ENCODE measurements around the gene CA12. TPM values are rescaled to one million over a fixed set of nuclear protein-coding genes. Genes with fewer than 3 reads are reported as not detected.

Gene CA12
- total RNA-seq, 1 donor from 2014 or later, result 0.97 TPM

DNA sequence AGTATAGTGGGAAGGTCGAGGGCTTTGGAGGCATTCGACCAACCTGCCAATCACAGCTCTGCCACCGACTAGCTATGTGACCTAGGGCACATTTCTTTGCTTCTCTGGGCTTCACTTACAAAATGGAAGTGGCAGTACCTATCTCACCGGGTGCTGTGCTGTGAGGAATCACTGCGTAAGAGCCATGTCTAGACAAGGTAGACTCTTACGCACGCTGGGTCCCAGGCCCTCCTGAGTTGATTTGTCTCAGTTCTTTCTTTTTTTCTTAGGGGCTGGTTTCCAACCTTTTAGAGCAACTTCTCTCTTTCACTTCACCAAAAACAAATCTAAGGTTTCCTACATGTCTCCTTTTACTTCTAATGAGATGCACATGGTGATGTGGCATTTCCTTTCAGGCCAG, 18.8 kb downstream of the CA12 start:
- TF ChIP-seq, protein P1, sequence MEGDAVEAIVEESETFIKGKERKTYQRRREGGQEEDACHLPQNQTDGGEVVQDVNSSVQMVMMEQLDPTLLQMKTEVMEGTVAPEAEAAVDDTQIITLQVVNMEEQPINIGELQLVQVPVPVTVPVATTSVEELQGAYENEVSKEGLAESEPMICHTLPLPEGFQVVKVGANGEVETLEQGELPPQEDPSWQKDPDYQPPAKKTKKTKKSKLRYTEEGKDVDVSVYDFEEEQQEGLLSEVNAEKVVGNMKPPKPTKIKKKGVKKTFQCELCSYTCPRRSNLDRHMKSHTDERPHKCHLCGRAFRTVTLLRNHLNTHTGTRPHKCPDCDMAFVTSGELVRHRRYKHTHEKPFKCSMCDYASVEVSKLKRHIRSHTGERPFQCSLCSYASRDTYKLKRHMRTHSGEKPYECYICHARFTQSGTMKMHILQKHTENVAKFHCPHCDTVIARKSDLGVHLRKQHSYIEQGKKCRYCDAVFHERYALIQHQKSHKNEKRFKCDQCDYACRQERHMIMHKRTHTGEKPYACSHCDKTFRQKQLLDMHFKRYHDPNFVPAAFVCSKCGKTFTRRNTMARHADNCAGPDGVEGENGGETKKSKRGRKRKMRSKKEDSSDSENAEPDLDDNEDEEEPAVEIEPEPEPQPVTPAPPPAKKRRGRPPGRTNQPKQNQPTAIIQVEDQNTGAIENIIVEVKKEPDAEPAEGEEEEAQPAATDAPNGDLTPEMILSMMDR (IDR thresholded peaks at IDR 0.05), result no peak
- no peak overlapping the region for H3K27ac Mint-ChIP-seq (ENCODE audit: unreplicated experiment)
- no peak for DNase-seq (ENCODE audit: extremely low spot score, unreplicated experiment)
- peaks cover 14% of the 10 kb centered on the region for H3K27me3 Mint-ChIP-seq (ENCODE audit: unreplicated experiment)
- peaks cover 10% of the 10 kb centered on the region for H3K4me1 Mint-ChIP-seq (ENCODE audit: unreplicated experiment)
- H3K36me3 Mint-ChIP-seq (ENCODE audit: unreplicated experiment), result no peaks in the 10 kb centered on the region
- no peaks in the 10 kb centered on the region for H3K9me3 Mint-ChIP-seq (ENCODE audit: unreplicated experiment)
- no peak overlapping the region for H3K4me3 Mint-ChIP-seq (ENCODE audit: unreplicated experiment)

DNA sequence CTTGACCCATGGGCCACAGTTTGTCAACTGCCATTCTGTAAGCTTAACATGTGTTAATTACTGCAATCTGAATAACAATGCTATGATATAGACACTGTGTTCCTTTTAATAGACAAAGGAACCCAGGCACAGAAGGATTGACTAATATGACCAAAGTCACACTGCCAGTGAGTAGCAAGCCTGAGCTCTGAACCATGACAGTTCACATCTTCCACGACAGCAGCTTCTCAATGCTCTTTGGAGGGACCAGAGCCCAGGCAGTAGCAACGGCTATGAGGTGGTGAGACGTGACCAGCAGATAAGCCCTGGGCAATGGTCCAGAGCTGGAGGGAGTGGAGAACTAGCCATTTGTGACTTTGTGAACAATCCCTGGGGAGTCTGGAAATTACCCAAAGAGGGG, 19.4 kb downstream of the CA12 start:
- DNase-seq (ENCODE audit: extremely low spot score, unreplicated experiment), result no peak
- TF ChIP-seq, protein P1 (IDR thresholded peaks at IDR 0.05), result no peak

DNA sequence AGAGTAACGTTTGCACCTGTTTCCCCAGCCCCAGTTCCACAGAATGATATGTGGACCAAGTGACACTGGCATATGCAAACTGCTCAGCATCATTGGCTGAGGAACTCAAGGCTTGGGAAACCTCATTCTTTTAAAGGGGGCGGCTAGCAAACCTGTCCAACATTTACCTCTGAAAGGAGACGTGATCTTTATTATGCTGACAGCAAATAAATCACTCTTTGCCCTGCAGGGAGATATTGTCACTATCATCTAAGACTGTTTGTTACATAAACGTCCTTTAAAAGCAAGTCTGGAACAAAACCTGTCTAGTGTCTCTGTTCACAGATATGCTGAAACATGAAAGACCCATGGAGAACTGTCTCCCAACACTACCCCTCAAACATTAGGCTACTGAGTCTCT, 21.5 kb downstream of the CA12 start:
- Mint-ChIP-seq H3K4me1 (ENCODE audit: unreplicated experiment) (peaks cover 5% of the 10 kb centered on the region), H3K4me3 (ENCODE audit: unreplicated experiment) (no peak overlapping the region), H3K27ac (ENCODE audit: unreplicated experiment) (no peak overlapping the region), H3K9me3 (ENCODE audit: unreplicated experiment) (no peaks in the 10 kb centered on the region), H3K27me3 (ENCODE audit: unreplicated experiment) (peaks cover 14% of the 10 kb centered on the region), H3K36me3 (ENCODE audit: unreplicated experiment) (no peaks in the 10 kb centered on the region)
- TF ChIP-seq, protein P1 (IDR thresholded peaks at IDR 0.05), result no peak
- DNase-seq (ENCODE audit: extremely low spot score, unreplicated experiment), result no peak

More for the DNA sequence above, 19.4 kb downstream of the CA12 start:
- peaks cover 10% of the 10 kb centered on the region for H3K4me1 Mint-ChIP-seq (ENCODE audit: unreplicated experiment)
- peaks cover 14% of the 10 kb centered on the region for H3K27me3 Mint-ChIP-seq (ENCODE audit: unreplicated experiment)
- no peak overlapping the region for H3K4me3 Mint-ChIP-seq (ENCODE audit: unreplicated experiment)
- no peak overlapping the region for H3K27ac Mint-ChIP-seq (ENCODE audit: unreplicated experiment)
- H3K9me3 Mint-ChIP-seq (ENCODE audit: unreplicated experiment), result no peaks in the 10 kb centered on the region
- H3K36me3 Mint-ChIP-seq (ENCODE audit: unreplicated experiment), result no peaks in the 10 kb centered on the region

DNA sequence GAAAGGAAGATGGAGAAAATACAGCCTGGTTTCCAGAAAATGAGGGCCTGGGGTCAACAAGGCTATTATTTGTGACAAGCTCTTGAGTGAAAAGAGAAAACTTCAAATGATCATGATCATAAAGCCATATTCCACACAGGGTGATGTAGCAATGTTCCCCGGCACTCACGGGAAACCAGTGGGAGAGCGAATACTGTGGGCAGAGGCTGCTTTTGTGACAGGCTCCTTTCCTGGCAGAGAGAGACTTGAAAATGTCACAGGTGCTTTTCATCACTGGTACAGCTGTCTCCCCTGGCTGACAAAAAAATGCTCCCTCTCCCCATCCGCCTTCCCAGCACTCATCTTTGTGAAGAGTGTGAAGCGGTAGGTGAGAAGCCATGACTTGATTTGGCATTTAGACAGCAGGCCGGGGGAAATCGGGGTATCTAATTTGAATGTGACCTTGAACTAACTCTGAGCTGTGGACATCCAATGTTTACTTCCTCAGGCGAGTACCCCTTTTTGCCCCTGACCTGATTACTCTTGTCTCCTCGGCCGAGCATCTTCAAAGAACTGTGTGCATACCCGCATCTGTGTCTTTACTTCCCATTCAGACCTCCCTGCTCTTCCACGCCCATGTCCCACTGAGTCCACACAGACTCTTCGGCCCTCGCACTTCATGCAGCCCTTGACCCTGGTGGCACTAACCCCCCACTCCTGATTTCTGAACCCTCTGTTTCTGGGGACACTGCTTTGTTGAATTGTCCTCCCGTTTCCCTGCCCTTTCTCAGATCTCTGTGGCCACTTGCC, 23.2 kb downstream of the CA12 start:
- DNase-seq (ENCODE audit: extremely low spot score, unreplicated experiment), result no peak
- TF ChIP-seq, protein P1 (IDR thresholded peaks at IDR 0.05), result no peak
- H3K4me1 Mint-ChIP-seq (ENCODE audit: unreplicated experiment), result peaks cover 5% of the 10 kb centered on the region
- peaks cover 16% of the 10 kb centered on the region for H3K27me3 Mint-ChIP-seq (ENCODE audit: unreplicated experiment)
- no peak overlapping the region for H3K4me3 Mint-ChIP-seq (ENCODE audit: unreplicated experiment)
- H3K9me3 Mint-ChIP-seq (ENCODE audit: unreplicated experiment), result no peaks in the 10 kb centered on the region
- H3K27ac Mint-ChIP-seq (ENCODE audit: unreplicated experiment), result no peak overlapping the region
- no peaks in the 10 kb centered on the region for H3K36me3 Mint-ChIP-seq (ENCODE audit: unreplicated experiment)

DNA sequence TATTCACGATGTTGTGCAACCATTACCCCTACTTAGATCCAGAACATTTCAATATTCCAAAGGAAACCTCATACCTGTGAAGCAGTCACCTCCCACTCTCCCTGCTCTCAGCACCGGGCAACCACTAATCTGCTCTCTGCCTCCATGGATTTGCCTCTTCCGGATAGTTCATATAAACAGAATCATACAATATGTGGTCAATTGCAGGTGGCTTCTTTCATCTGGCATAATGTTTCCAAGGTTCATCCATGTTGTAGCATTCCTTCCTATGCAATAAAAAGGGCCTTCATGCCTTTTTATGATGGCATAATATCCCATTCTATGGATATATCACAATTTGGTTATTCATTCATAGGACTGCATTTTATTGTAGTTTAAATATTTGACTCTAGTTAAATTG, 23.9 kb downstream of the CA12 start:
- DNase-seq (ENCODE audit: extremely low spot score, unreplicated experiment), result no peak
- H3K4me1 Mint-ChIP-seq (ENCODE audit: unreplicated experiment), result no peaks in the 10 kb centered on the region
- H3K27me3 Mint-ChIP-seq (ENCODE audit: unreplicated experiment), result peaks cover 16% of the 10 kb centered on the region
- no peaks in the 10 kb centered on the region for H3K36me3 Mint-ChIP-seq (ENCODE audit: unreplicated experiment)
- H3K4me3 Mint-ChIP-seq (ENCODE audit: unreplicated experiment), result no peak overlapping the region
- H3K9me3 Mint-ChIP-seq (ENCODE audit: unreplicated experiment), result no peaks in the 10 kb centered on the region
- H3K27ac Mint-ChIP-seq (ENCODE audit: unreplicated experiment), result no peak overlapping the region
- TF ChIP-seq, protein P1 (IDR thresholded peaks at IDR 0.05), result no peak

Data from osteocyte (in vitro differentiated cells).